ENCODE measurements around the gene CLSTN2.

DNA sequence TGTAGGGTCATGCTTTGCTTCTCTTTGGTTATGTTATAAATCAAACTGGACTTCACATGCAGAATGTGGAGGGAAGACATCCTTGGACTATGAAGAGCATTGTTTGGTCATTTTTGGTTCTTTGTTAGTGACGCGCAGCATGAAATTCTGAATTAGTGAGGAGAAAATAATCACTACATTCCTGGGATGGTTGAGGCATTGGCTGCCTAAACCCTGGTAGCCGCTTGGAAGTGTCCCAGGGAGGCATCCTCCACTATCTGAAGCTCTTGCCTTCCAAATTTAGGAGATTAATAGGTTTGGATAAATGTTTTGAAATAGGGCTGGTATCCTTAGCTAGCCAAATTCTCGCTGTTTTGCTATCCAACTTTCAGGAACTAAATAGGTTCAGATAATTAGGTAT is 96.2 kb downstream of the CLSTN2 start:
- no peak for TF ChIP-seq EZH2 (IDR thresholded peaks at IDR 0.05)
- no peak for TF ChIP-seq POLR2AphosphoS5 (IDR thresholded peaks at IDR 0.05; ENCODE audit: low read depth, low read length)
- TF ChIP-seq, protein P1, sequence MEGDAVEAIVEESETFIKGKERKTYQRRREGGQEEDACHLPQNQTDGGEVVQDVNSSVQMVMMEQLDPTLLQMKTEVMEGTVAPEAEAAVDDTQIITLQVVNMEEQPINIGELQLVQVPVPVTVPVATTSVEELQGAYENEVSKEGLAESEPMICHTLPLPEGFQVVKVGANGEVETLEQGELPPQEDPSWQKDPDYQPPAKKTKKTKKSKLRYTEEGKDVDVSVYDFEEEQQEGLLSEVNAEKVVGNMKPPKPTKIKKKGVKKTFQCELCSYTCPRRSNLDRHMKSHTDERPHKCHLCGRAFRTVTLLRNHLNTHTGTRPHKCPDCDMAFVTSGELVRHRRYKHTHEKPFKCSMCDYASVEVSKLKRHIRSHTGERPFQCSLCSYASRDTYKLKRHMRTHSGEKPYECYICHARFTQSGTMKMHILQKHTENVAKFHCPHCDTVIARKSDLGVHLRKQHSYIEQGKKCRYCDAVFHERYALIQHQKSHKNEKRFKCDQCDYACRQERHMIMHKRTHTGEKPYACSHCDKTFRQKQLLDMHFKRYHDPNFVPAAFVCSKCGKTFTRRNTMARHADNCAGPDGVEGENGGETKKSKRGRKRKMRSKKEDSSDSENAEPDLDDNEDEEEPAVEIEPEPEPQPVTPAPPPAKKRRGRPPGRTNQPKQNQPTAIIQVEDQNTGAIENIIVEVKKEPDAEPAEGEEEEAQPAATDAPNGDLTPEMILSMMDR (IDR thresholded peaks at IDR 0.05 in 2 of 3, conservative IDR thresholded peaks at IDR 0.05 in 1 of 3; ENCODE audit: borderline replicate concordance in 1 of 3, insufficient read depth in 1 of 3, low read depth in 2 of 3, low read length in 2 of 3), result no peak
- TF ChIP-seq, protein P2, sequence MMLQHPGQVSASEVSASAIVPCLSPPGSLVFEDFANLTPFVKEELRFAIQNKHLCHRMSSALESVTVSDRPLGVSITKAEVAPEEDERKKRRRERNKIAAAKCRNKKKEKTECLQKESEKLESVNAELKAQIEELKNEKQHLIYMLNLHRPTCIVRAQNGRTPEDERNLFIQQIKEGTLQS (IDR thresholded peaks at IDR 0.05), result no peak
- TF ChIP-seq CEBPB (IDR thresholded peaks at IDR 0.05; ENCODE audit: low read depth), result no peak
- no peak for TF ChIP-seq SIN3A (IDR thresholded peaks at IDR 0.05; ENCODE audit: low read depth)

Data from HCT116 (cell line).